Activated naive CD4-positive, alpha-beta T cell treated with anti-CD3 and anti-CD28 coated beads, Interleukin-2, amount 10 ng/mL, durations not matched to agents 7 days and 5 days (primary cell): ENCODE data around the gene VIT.

ENCODE experiments used
- CTCF ChIA-PET: fragments of 350-600 bp; sonication (Branson Sonifier 250); formaldehyde crosslinking; loops from one replicate; lab custom pipeline; 2021; ENCODE audit warnings: antibody characterized with exemption; lab: Charles Lee
- DNase-seq: peaks from one replicate; pipeline ENCODE4 v3.0.0-alpha.2; 2020
- H3K27ac Mint-ChIP-seq: one replicate; pipeline ENCODE4 v1.8.0; 2021; ENCODE audit warnings: mild to moderate bottlenecking, moderate library complexity, mixed read lengths
- H3K27me3 Mint-ChIP-seq: one replicate; pipeline ENCODE4 v1.8.0; 2021; ENCODE audit warnings: mild to moderate bottlenecking, mixed read lengths
- H3K36me3 Mint-ChIP-seq: one replicate; pipeline ENCODE4 v1.8.0; 2021; ENCODE audit warnings: mixed read lengths
- H3K4me1 Mint-ChIP-seq: one replicate; pipeline ENCODE4 v1.8.0; 2021; ENCODE audit warnings: mixed read lengths
- H3K4me3 Mint-ChIP-seq: one replicate; pipeline ENCODE4 v1.8.0; 2021; ENCODE audit warnings: mild to moderate bottlenecking, moderate library complexity, mixed read lengths
- H3K9me3 Mint-ChIP-seq: one replicate; pipeline ENCODE4 v1.8.0; 2021; ENCODE audit warnings: mixed read lengths

Gene VIT

DNA sequence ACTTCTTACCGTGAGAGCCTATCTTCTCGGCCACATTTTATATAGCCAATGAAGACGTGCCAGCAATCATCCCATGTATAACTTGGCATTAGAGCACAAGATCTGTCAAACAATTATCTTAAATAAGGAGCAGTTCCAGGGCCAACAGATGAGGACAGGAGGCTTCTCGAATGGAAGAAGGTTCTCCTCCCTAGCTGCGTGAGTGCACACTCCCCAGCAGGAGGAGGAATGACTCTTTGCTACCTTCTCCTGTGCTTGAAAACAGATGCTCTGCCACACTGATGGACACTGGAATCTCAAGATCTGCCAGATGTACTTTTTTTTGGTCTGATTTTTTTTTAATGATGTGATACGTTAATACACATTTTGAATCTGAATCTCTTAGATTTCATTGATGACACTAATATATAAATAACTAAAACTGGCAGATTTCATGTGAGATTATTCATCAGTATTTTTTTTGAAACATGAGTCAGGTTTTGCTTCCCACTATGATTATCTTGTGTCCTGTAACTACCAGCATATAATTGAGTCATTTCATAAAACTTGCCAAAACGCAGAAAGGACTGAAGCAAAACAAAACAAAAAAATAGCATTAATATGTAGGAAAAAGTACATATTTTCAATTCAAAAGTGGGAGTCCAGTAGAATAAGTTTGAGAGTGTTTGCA lies 626 bp upstream of the VIT start:
- CTCF ChIA-PET, result interaction anchor here (0.8 kb wide), 1 partner anchor 31 kb away, joined by 3 read pairs; no protein-coding TSS in a partner anchor
- Mint-ChIP-seq H3K4me1 (no peaks in the 10 kb centered on the region), H3K36me3 (no peaks in the 10 kb centered on the region), H3K27me3 (no peaks in the 10 kb centered on the region), H3K27ac (no peak overlapping the region), H3K9me3 (no peaks in the 10 kb centered on the region), H3K4me3 (no peak overlapping the region)
- DNase-seq, result no peak

DNA sequence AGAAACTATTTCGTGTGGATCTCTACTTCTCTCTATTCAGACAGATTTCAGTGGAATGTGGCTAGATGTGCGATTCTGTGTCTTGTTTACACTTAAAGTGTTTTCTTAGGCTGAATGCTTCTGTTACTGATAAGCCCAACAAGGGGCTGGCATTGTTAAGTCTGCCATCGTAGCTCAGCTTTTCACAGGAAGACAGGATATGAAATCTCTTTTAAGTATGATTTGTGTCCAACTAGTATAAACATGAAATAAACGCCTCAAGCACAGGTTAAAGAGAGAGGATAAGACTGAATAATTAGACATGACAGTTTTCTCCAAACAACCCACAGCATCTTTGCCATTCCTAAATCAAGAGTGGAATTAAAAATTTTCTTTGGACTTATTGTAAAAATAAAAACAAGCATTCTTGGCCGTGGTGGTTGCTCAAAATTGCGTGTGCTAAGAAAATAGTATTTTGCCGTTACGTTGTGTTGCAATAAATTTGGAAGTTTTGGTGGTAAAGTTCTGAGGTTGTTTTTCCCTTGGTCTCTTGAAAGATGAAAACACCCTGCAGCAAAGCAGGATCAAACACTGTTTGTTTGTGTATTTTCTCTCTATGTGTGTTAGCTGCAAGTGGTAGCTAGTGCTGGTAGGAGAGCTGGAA lies 1.0 kb downstream of the VIT start:
- no peaks in the 10 kb centered on the region for H3K9me3 Mint-ChIP-seq
- no peaks in the 10 kb centered on the region for H3K27me3 Mint-ChIP-seq
- CTCF ChIA-PET, result no interaction called here
- no peaks in the 10 kb centered on the region for H3K4me1 Mint-ChIP-seq
- no peak for DNase-seq
- H3K4me3 Mint-ChIP-seq, result no peak overlapping the region
- H3K27ac Mint-ChIP-seq, result no peak overlapping the region
- no peaks in the 10 kb centered on the region for H3K36me3 Mint-ChIP-seq

- Mint-ChIP-seq H3K36me3 (no peaks in the 10 kb centered on the region), H3K9me3 (no peaks in the 10 kb centered on the region), H3K4me1 (no peaks in the 10 kb centered on the region), H3K27ac (no peak overlapping the region), H3K27me3 (peaks cover 5% of the 10 kb centered on the region), H3K4me3 (no peak overlapping the region)
- no peak for DNase-seq
- CTCF ChIA-PET, result no interaction called here
These were observed 2.5 kb downstream of the VIT start for GRCh38 chr2:36698993-36699392.

- DNase-seq, result no peak
- H3K27ac Mint-ChIP-seq, result no peak overlapping the region
- CTCF ChIA-PET, result no interaction called here
- H3K27me3 Mint-ChIP-seq, result peaks cover 5% of the 10 kb centered on the region
- H3K9me3 Mint-ChIP-seq, result no peaks in the 10 kb centered on the region
- H3K4me1 Mint-ChIP-seq, result no peaks in the 10 kb centered on the region
- H3K36me3 Mint-ChIP-seq, result no peaks in the 10 kb centered on the region
- H3K4me3 Mint-ChIP-seq, result no peak overlapping the region
These were observed 3.8 kb downstream of the VIT start for GRCh38 chr2:36700311-36700710.

GRCh38 chr2:36701391-36701795 lies 4.9 kb downstream of the VIT start:
- H3K4me1 Mint-ChIP-seq, result no peaks in the 10 kb centered on the region
- CTCF ChIA-PET, result no interaction called here
- peaks cover 5% of the 10 kb centered on the region for H3K27me3 Mint-ChIP-seq
- H3K4me3 Mint-ChIP-seq, result no peak overlapping the region
- DNase-seq, result no peak
- H3K27ac Mint-ChIP-seq, result no peak overlapping the region
- H3K36me3 Mint-ChIP-seq, result no peaks in the 10 kb centered on the region
- no peaks in the 10 kb centered on the region for H3K9me3 Mint-ChIP-seq

DNA sequence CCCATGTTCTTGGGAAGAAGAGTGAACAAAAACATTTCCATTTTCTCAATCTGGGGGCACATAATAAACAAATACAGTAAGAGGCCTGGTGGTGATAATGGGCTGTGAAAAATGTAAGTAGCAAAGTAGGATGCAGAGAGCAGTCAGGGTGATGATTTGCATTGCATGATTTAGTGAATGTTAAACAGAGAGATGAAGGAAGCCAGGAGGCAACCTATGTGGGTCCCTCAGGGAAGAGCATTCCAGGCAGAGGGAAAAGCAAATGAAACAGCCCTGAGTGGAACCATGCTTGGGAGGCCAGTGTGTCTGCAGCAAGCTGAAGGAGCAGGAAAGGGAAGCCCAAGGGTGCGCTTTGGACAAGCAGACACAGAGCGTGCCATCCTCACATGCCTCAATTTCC lies 5.4 kb downstream of the VIT start:
- H3K4me1 Mint-ChIP-seq, result no peaks in the 10 kb centered on the region
- CTCF ChIA-PET, result interaction anchor here (0.5 kb wide), 1 partner anchor 109 kb away, joined by 3 read pairs; no protein-coding TSS in a partner anchor

GRCh38 chr2:36702781-36703180 lies 6.3 kb downstream of the VIT start:
- H3K27me3 Mint-ChIP-seq, result peaks cover 13% of the 10 kb centered on the region
- H3K27ac Mint-ChIP-seq, result no peak overlapping the region
- H3K36me3 Mint-ChIP-seq, result no peaks in the 10 kb centered on the region
- no peaks in the 10 kb centered on the region for H3K4me1 Mint-ChIP-seq
- no peak for DNase-seq
- CTCF ChIA-PET, result no interaction called here
- no peaks in the 10 kb centered on the region for H3K9me3 Mint-ChIP-seq
- no peak overlapping the region for H3K4me3 Mint-ChIP-seq

More for the DNA sequence above, 5.4 kb downstream of the VIT start:
- Mint-ChIP-seq H3K27ac (no peak overlapping the region), H3K27me3 (peaks cover 5% of the 10 kb centered on the region), H3K9me3 (no peaks in the 10 kb centered on the region), H3K36me3 (no peaks in the 10 kb centered on the region), H3K4me3 (no peak overlapping the region)
- no peak for DNase-seq

GRCh38 chr2:36704475-36705150 lies 8.1 kb downstream of the VIT start:
- no peaks in the 10 kb centered on the region for H3K4me1 Mint-ChIP-seq
- no peaks in the 10 kb centered on the region for H3K9me3 Mint-ChIP-seq
- H3K27me3 Mint-ChIP-seq, result peaks cover 19% of the 10 kb centered on the region
- CTCF ChIA-PET, result no interaction called here
- no peaks in the 10 kb centered on the region for H3K36me3 Mint-ChIP-seq
- H3K4me3 Mint-ChIP-seq, result no peak overlapping the region
- H3K27ac Mint-ChIP-seq, result no peak overlapping the region
- DNase-seq, result no peak

DNA sequence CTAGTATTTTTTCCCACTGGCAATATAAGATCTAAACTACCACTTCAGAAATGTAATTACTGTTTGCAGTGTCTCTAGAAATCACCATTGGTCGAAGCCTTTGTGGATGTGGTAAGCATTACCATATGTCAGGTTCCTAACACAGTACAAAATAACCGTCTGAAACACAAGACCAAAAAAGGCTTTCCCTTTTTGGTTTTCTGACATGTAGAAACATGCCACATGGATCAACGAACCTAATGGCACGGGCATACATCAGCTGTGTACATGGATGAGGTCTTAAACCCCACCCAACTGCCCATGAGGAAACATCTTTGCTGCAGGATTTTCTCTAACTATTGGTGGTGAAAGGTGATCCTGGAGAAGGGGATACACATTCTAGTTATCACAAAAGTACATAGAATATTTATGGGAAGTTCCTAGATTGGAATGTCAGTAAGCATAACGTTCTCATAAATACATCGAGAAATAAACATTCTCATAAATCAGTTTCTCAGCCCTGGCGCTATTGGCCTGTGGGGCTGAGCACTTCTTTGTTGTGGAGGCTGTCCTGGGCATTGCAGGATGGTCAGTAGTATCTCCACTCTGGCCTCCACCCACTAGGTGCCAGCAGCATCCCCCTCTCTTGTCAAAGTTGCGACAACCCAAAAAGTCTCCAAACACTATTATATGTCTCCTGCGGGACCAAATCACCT lies 9.0 kb downstream of the VIT start:
- Mint-ChIP-seq H3K4me1 (no peaks in the 10 kb centered on the region), H3K4me3 (no peak overlapping the region), H3K9me3 (no peaks in the 10 kb centered on the region), H3K36me3 (no peaks in the 10 kb centered on the region), H3K27ac (no peak overlapping the region), H3K27me3 (peaks cover 19% of the 10 kb centered on the region)
- CTCF ChIA-PET, result no interaction called here
- DNase-seq, result no peak

DNA sequence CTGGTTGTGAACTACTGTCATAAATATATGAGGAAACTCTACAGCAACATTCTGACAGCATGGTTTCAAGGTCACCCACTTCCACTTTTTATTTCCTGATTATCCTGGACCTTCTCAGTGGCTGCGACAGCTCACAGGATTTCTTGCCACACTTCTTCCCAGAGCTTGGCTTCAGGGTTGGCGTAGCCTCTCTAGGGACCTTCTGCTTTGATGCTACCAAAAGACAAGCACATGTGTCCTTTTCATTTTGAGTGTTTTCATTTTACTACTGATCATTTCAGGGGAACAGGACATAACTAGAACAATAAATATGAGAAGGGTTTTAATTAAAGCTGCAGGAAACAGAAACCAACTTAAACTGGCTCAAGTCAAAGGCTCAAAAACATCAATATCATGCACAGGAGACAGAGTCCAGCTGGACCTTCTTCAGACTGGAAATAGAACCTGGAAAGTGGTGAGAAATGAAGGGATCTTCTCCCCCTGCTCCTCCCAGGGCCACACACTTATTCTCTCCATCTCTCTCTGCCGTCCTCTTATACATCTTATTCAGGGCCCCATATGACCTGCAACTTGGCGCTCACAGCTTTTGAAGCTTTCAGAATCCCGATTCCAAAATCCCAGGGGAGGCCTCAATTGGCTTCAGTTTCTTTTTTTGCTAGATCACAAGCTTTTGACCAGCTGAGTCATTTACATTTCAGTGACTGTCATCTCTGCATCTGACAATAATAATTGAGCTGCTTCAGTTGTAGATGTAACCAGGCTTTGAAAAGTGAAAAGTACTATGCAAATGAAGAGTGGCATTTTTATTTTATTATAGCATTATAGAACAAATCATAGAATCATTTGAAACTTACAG lies 9.7 kb downstream of the VIT start:
- Mint-ChIP-seq H3K9me3 (peaks cover 4% of the 10 kb centered on the region), H3K4me3 (no peak overlapping the region), H3K27me3 (peaks cover 19% of the 10 kb centered on the region), H3K36me3 (no peaks in the 10 kb centered on the region), H3K4me1 (no peaks in the 10 kb centered on the region), H3K27ac (no peak overlapping the region)
- DNase-seq, result no peak
- CTCF ChIA-PET, result no interaction called here

GRCh38 chr2:36707050-36707449 lies 10.5 kb downstream of the VIT start:
- no peak overlapping the region for H3K27ac Mint-ChIP-seq
- no peak overlapping the region for H3K4me3 Mint-ChIP-seq
- H3K36me3 Mint-ChIP-seq, result no peaks in the 10 kb centered on the region
- no peak for DNase-seq
- peaks cover 19% of the 10 kb centered on the region for H3K27me3 Mint-ChIP-seq
- H3K4me1 Mint-ChIP-seq, result no peaks in the 10 kb centered on the region
- CTCF ChIA-PET, result no interaction called here
- H3K9me3 Mint-ChIP-seq, result peaks cover 4% of the 10 kb centered on the region

DNA sequence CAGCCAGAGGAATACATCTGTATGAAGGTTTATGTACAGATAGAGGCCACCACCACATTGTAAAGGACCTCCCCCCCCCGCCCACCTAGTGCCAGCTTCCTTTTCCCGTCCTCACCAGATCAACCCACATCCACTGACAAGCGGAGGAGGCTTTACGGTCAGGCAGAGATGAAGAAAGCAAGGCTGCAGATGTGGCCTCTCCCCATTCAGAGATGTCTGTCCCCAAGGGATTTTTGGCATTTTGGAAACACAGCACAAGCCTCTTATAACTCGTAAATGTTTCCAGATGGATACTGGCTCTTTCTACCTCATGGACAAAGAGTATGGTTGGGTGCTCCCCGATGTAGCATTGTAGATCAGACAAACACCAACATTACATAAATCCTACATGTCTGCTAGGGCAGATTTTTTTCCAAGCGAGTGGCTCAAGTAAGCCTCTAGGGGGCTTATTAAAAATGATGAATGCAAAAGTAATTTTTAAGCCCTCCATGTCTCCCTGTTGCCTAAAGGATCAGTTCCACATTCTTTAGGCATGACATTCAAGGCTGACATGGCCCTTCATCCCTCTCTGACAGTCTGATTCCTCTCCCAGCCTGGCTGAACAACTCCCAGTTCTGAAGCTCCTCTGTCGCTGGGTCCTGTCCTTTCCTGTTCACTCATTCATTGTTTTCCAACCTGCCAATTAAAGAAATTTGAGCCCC lies 11.7 kb downstream of the VIT start:
- Mint-ChIP-seq H3K27ac (no peak overlapping the region), H3K4me3 (no peak overlapping the region), H3K4me1 (no peaks in the 10 kb centered on the region), H3K27me3 (peaks cover 15% of the 10 kb centered on the region), H3K36me3 (no peaks in the 10 kb centered on the region), H3K9me3 (peaks cover 4% of the 10 kb centered on the region)
- CTCF ChIA-PET, result no interaction called here
- DNase-seq, result no peak

- DNase-seq, result no peak
- Mint-ChIP-seq H3K27me3 (peaks cover 18% of the 10 kb centered on the region), H3K4me1 (no peaks in the 10 kb centered on the region), H3K9me3 (peaks cover 4% of the 10 kb centered on the region), H3K27ac (no peak overlapping the region), H3K36me3 (no peaks in the 10 kb centered on the region), H3K4me3 (no peak overlapping the region)
- CTCF ChIA-PET, result no interaction called here
These were observed 14.5 kb downstream of the VIT start for GRCh38 chr2:36710858-36711515.
